Urinary bladder (tissue), 4 donors: ENCODE results near the gene MYH4. TPM values are rescaled to one million over a fixed set of nuclear protein-coding genes. Genes with fewer than 3 reads are reported as not detected.

Experiments
- DNase-seq: peaks from one replicate; pipeline ENCODE4 v3.0.0-alpha.2; 2015; ENCODE audit errors: extremely low spot score
- H3K27ac ChIP-seq: one replicate; pipeline ENCODE4 v1.5.1; 2013; ENCODE audit warnings: low read depth, mild to moderate bottlenecking, moderate library complexity
- H3K36me3 ChIP-seq: one replicate; pipeline ENCODE4 v1.6.1; 2013; ENCODE audit warnings: mild to moderate bottlenecking, moderate library complexity; ENCODE audit not compliant: insufficient read depth
- H3K4me1 ChIP-seq: one replicate; pipeline ENCODE4 v1.6.1; 2013; ENCODE audit warnings: mild to moderate bottlenecking, moderate library complexity; ENCODE audit not compliant: insufficient read depth
- H3K4me3 ChIP-seq: one replicate; pipeline ENCODE4 v1.5.1; 2013; ENCODE audit warnings: low read depth, low read length
- WGBS: extraction: QIAGEN DNeasy Blood & Tissue Kit; methylation state at CpG from one replicate; pipeline ENCODE4 v1.1.7; 2013; 5-methylcytosine and 5-hydroxymethylcytosine counted together
- polyA plus RNA-seq: library from polyadenylated mRNA; stranded (reverse); fragments of 200-250 nt; gene quantifications from one replicate; pipeline ENCODE4 v1.2.3, GENCODE V29; 2013
- total RNA-seq: library from RNA; depleted of rRNA; stranded (reverse); fragments of >200 nt; gene quantifications from one replicate; pipeline ENCODE4 v1.2.3, GENCODE V29; 2014
- donor health status: healthy with polysubstance abuse.
- donor health status: healthy.

The MYH4 gene
- total and polyA plus RNA-seq, 2 donors, result 0.37 TPM; not detected in 1

DNA sequence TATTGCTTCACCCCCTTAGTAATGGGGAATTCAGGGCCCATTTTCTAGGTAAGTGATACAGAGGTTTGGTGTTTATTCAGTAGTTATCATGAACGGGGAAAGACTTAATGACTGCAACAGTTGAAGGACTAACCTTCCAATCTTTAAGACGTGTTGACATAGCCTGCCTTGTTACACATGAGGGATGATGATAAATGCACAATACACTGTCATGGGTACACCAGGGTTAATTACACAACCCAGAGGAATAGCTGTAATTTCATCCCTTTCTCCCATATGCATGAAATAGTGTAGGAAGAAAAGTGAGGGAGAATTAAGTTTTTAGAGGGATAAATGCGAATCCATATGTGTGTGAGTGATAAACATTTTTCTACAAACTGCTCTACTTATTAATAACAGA lies 10.7 kb downstream of the MYH4 start:
- DNase-seq, result no peak
- Histone ChIP-seq H3K4me1 (no peaks in the 10 kb centered on the region), H3K4me3 (no peak overlapping the region), H3K36me3 (no peaks in the 10 kb centered on the region), H3K27ac (no peak overlapping the region)
- WGBS, result 56% methylated on average over 3 of the region's 3 CpGs

DNA sequence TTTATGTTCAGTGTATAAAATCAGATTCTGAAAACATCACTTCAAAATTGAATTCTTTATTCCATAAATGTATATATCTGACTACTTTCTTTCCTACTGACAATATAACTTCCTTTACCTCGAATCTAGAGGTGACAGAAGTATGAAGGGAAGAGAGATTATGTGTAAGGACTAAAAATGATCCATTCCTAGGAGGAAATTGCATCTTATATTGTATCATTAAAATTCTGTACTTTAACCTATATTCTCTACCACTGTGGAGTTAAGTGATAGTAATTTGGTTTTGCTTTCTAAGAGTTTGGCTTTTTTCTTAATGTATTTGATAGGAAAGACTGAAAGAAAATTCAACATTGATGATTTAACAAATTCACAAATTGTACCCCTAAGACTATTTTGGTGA lies 11.4 kb downstream of the MYH4 start:
- DNase-seq, result no peak

DNA sequence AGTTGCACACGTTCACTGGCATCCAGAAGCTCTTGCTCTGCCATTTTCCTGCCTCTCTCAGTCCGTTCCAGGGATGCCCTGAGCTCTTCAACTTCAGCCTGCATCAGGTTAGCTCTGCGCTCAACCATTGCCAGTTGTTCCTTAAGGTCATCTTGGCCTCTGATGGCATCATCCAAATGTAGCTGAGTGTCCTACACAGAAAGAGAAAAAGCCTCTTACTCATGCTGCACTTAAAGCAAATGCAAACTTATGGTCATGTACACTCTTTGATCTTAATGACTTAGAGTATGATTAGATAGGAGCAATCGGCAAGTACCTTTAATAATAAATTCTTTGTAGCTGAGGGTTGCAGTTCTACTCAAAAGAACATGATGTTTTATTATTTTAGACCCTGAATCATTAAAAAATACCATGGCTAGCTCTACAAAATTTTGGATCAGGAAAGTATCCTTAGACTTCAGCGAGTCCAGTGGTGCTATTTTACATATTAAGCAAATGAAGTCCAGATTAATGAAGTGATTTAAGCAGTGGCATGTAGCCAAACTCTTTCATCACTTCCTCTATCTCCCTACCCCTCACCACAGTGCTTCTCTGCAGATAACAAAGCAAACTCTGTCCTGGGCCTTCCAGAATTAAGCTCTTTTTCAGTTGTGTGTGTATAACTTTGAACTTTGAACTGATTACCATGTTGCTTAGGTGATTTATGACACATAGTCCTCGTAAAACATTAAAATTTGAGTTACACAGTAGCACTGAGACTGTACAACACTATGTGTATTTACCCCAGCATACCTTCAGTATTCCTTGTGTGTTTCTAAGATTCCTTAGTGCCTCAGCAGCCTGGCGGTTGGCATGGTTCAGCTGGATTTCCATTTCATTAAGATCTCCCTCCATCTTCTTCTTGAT lies 22.1 kb downstream of the MYH4 start:
- DNase-seq, result no peak
- Histone ChIP-seq H3K27ac (no peak overlapping the region), H3K36me3 (no peaks in the 10 kb centered on the region), H3K4me3 (no peak overlapping the region), H3K4me1 (no peaks in the 10 kb centered on the region)
- WGBS, result 63% methylated on average over 7 of the region's 7 CpGs

More for the DNA sequence above, 11.4 kb downstream of the MYH4 start:
- H3K36me3 ChIP-seq, result no peaks in the 10 kb centered on the region
- 33% methylated on average over 1 of the region's 1 CpG for WGBS
- H3K27ac ChIP-seq, result no peak overlapping the region
- H3K4me3 ChIP-seq, result no peak overlapping the region
- H3K4me1 ChIP-seq, result no peaks in the 10 kb centered on the region

GRCh38 chr17:10439816-10440215 lies 29.5 kb downstream of the MYH4 start:
- H3K4me1 ChIP-seq, result no peaks in the 10 kb centered on the region
- H3K4me3 ChIP-seq, result no peak overlapping the region
- H3K36me3 ChIP-seq, result no peaks in the 10 kb centered on the region
- 55% methylated on average over 1 of the region's 1 CpG for WGBS
- no peak for DNase-seq
- H3K27ac ChIP-seq, result no peak overlapping the region

DNA sequence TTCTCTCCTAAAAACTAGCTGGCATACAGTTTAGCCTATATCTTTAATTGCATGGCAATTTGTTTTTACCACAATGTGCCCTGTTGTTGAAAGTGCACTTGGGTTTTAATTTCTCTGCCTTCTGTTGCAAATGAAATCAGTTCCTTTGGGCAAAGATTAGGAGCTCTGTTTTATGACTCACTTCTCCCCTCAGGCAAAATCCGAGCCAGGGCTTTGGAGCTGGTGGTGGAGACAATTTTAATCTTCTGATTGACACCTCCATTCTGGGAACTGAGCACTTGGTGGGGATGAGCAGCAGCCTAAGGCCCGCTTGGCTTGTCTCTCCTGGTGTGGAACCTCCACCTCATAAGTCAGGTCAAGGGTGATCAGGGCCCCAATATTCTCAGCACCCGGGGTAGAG lies 34.3 kb downstream of the MYH4 start:
- no peak for DNase-seq
- Histone ChIP-seq H3K27ac (no peak overlapping the region), H3K4me3 (no peak overlapping the region), H3K36me3 (no peaks in the 10 kb centered on the region), H3K4me1 (no peaks in the 10 kb centered on the region)
- WGBS, result 73% methylated on average over 3 of the region's 3 CpGs

DNA sequence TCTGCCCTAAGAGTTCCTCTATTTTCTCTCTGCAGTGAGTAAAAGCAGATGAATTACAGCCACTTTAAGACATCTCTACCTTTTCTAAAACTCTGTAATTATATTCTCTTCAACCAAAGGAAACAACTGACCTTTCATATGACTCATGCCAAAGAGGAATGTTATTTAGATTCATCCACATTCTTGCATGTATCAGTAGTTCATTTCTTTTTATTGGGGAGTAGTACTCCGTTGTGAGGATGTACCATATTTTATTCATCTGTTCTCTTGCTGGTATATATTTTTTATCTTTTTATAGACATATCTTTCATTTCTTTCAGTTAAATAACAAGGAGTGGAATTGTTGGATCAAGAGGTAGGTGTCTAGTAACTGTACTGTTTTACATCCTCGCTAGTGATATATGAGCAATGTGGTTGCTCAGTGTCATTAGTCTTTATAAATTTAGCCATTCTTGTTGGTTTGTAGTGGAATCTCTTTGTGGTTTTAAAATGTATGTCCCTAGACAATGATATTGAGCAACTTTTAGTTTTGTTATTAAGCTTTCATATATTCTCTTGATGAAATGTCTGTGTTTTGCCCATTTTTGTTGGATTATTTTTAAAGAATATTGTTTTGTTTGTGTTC lies 39.8 kb downstream of the MYH4 start:
- Histone ChIP-seq H3K27ac (no peak overlapping the region), H3K36me3 (no peaks in the 10 kb centered on the region), H3K4me3 (no peak overlapping the region), H3K4me1 (no peaks in the 10 kb centered on the region)
- WGBS, result 59% methylated on average over 2 of the region's 2 CpGs
- DNase-seq, result no peak

DNA sequence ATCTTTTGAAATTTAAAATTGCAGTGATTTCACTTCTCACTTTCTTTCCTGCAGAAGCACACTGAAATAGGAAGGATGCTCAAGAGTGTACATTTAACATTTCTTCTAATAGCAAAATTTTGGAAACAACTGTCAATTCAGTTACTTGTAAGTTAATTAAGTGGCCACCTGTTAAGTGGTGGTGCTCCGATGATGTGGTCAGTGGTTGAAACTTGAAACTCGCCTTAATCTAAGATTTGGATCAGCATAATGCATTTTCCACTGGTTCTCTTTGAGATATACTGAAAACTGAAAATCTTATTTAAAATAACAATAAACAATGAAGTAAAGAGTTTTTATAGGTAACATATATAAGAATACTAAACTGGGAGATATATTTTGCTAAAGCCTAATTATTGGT lies 40.6 kb downstream of the MYH4 start:
- Histone ChIP-seq H3K4me3 (no peak overlapping the region), H3K4me1 (no peaks in the 10 kb centered on the region), H3K36me3 (no peaks in the 10 kb centered on the region), H3K27ac (no peak overlapping the region)
- DNase-seq, result no peak
- WGBS, result 74% methylated on average over 2 of the region's 2 CpGs

GRCh38 chr17:10421900-10422542 lies 47.3 kb downstream of the MYH4 start, which contains the start of gene MYH8:
Gene MYH8, minus strand, starts transcription at chr17:10421950. Its CDS starts 1,723 bp downstream, at chr17:10420227.
- Histone ChIP-seq H3K4me3 (no peak within 1 kb of the TSS), H3K36me3 (no peaks in the 10 kb centered on the region), H3K4me1 (no peaks in the 10 kb centered on the region), H3K27ac (no peak within 1 kb of the TSS)
- WGBS, result 82% methylated on average over 7 of the region's 7 CpGs
- no peak for DNase-seq

DNA sequence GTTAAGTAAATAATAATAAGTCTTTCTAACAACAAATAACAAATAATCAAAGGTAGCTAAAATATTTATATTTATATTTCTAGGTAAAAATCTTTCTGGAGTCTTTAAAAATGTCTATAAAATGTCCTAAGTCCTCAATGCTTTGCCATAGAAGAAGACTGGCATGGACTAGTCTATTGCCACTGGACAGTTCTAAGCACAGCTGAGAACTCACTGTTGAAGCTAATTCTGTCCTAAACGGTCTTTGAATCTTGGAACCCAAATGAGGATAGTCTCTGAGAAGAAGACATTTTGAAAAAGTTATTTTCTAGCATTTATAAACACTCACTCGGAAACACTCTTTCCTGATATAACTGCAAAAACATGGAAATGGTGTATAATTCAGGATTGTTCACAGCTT lies 48.1 kb downstream of the MYH4 start:
- DNase-seq, result no peak
- no peaks in the 10 kb centered on the region for H3K4me1 ChIP-seq
- H3K36me3 ChIP-seq, result no peaks in the 10 kb centered on the region
- no peak overlapping the region for H3K4me3 ChIP-seq
- WGBS, result 69% methylated on average over 2 of the region's 2 CpGs
- H3K27ac ChIP-seq, result no peak overlapping the region

- Histone ChIP-seq H3K4me1 (no peaks in the 10 kb centered on the region), H3K27ac (no peak overlapping the region), H3K4me3 (no peak overlapping the region), H3K36me3 (no peaks in the 10 kb centered on the region)
- 74% methylated on average over 2 of the region's 2 CpGs for WGBS
- DNase-seq, result no peak
Observed at GRCh38 chr17:10420811-10421210, 48.5 kb downstream of the MYH4 start.

DNA sequence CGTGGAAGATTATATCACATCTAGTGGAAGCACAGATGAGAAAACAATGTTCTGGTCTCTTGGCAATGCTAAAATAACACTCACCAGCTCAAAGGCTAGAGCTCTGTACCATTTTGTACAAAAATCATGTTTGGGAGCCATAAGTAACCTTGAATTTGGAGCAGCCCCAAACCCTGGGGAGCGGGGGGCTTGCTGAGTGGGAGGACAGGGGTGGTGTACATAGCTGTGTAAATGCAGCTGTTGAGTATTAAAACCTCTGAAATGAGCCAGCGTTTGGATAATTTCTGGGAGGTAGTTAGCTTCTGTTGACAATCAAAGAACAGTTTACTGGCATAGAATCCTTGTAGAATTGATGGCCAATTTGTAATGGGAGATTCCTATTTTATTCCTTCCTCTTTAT lies 51.9 kb downstream of the MYH4 start:
- H3K36me3 ChIP-seq, result no peaks in the 10 kb centered on the region
- no peak overlapping the region for H3K27ac ChIP-seq
- DNase-seq, result peak; percentile 25
- H3K4me3 ChIP-seq, result no peak overlapping the region
- H3K4me1 ChIP-seq, result no peaks in the 10 kb centered on the region
- 40% methylated on average over 3 of the region's 3 CpGs for WGBS

DNA sequence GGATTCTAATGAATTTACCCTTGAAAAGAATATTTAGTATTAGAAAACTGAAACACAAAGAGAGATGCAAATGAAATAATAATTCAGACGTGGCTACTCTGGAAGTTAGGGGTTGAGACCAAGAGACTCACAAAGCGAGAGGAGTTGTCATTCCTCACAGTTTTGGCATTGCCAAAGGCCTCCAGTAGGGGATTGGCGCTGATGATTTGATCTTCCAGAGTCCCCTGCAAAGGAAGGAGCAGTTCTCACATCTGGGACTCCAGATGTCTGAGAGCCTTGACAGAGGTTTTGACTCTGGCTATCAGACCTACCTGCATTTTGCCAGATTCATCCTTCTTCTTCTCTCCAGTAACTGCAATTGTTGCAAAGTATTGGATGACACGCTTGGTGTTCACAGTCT lies 54.2 kb downstream of the MYH4 start:
- no peak for DNase-seq
- H3K36me3 ChIP-seq, result no peaks in the 10 kb centered on the region
- no peak overlapping the region for H3K4me3 ChIP-seq
- WGBS, result 85% methylated on average over 4 of the region's 4 CpGs
- no peak overlapping the region for H3K27ac ChIP-seq
- no peaks in the 10 kb centered on the region for H3K4me1 ChIP-seq

GRCh38 chr17:10403589-10403988 lies 65.8 kb downstream of the MYH4 start:
- DNase-seq, result no peak
- Histone ChIP-seq H3K36me3 (no peaks in the 10 kb centered on the region), H3K27ac (no peak overlapping the region), H3K4me1 (no peaks in the 10 kb centered on the region), H3K4me3 (no peak overlapping the region)

DNA sequence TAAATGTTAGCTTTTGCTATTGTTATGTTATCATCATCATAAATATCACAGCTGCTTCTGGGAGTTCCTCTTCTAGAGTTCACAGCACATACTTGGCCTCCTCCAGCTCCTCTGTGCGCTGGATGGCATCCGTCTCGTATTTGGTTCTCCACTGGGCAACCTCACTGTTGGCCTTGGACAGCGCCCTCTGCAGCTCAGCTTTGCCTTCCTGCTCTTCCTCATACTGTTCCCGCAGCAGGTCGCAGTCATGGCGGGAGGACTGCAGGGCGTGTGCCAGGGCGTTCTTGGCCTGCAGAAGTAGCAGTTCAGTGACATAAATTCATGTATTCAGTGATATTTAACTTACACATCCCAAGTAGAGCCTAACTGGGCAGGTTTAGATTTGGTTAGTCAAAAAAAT lies 71.0 kb downstream of the MYH4 start:
- no peak for DNase-seq
- no peaks in the 10 kb centered on the region for H3K36me3 ChIP-seq
- 84% methylated on average over 9 of the region's 9 CpGs for WGBS

More for the DNA sequence above, 71.0 kb downstream of the MYH4 start:
- H3K4me3 ChIP-seq, result no peak overlapping the region
- H3K27ac ChIP-seq, result no peak overlapping the region
- H3K4me1 ChIP-seq, result no peaks in the 10 kb centered on the region
